WERI-Rb-1 (cell line): ENCODE measurements around the gene RBM17.
"Not testable (repeated sequence)": the region's sequence is repeated elsewhere in the genome, so short reads cannot be mapped to it uniquely, and the experiment has no call there.

ENCODE experiments used
- DNase-seq: peaks from one replicate; pipeline ENCODE4 v3.0.0-alpha.2; 2020
- H3K27ac ChIP-seq: fragments of 250-450 bp; sonication (Bioruptor Pico); 2 replicates; pipeline ENCODE4 v1.5.1; 2020; ENCODE audit warnings: mild to moderate bottlenecking, moderate library complexity
- H3K27me3 ChIP-seq: fragments of 250-450 bp; sonication (Bioruptor Pico); 2 replicates; pipeline ENCODE4 v1.5.1; 2021; ENCODE audit warnings: mild to moderate bottlenecking, low read depth, moderate library complexity; ENCODE audit not compliant: insufficient read depth, severe bottlenecking
- H3K36me3 ChIP-seq: fragments of 250-450 bp; sonication (Bioruptor Pico); 2 replicates; pipeline ENCODE4 v1.5.1; 2020; ENCODE audit warnings: mild to moderate bottlenecking, moderate library complexity
- H3K4me3 ChIP-seq: 2 replicates; pipeline ENCODE4 v1.5.1; 2011; ENCODE audit warnings: low read depth, mild to moderate bottlenecking, control low read depth, low read length
- H3K9me3 ChIP-seq: fragments of 250-450 bp; sonication (Bioruptor Pico); 2 replicates; pipeline ENCODE4 v1.5.1; 2021; ENCODE audit warnings: mild to moderate bottlenecking, moderate library complexity; ENCODE audit not compliant: severe bottlenecking
- CTCF ChIP-seq: IDR thresholded peaks from 2 replicates; pipeline ENCODE4 v1.5.1; 2011; ENCODE audit warnings: low read depth, mild to moderate bottlenecking, control low read depth, inconsistent platforms, low read length

Gene RBM17

GRCh38 chr10:6061056-6061455, 27.8 kb upstream of the RBM17 start:
- no peak overlapping the region for H3K27ac ChIP-seq
- no peak overlapping the region for H3K4me3 ChIP-seq
- no peaks in the 10 kb centered on the region for H3K36me3 ChIP-seq
- TF ChIP-seq CTCF: no peak
- DNase-seq: no peak
- H3K27me3 ChIP-seq: peaks cover 12% of the 10 kb centered on the region
- H3K9me3 ChIP-seq: no peaks in the 10 kb centered on the region

DNA sequence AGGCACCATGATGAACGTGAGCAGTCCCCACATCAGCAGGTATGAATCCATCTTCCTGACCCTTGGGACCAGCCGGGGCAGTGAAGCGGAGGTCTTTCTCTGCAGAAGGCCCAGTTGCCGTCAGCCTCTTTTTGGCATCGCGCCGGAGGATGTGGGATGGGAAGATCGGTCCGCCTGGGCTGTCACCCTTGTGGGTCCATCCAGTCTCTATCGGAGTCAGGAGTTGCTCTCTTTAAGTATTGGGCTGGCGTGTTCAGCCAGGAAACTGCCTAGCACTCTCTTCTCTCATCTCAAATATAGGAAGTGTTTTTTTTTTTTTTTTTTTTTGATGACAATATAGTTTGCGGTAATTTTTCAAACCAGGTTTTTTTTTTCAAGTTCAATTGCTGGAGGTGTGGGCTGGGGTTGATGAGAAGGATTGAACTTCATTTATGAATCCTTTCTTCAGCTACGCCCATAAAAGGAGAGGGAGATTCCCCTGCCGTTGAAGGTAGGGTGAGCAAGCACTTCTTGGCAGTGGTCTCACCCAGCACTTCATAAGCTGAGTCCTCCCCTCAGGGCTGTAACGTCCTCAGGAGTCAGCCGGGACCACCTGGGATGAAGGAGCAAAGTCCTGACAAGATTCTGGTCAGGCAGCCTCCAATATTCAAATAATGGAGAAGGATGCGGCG, 26.6 kb upstream of the RBM17 start, which contains the start of gene IL2RA:
TSS of gene IL2RA (minus strand) at position 267 of the 671 bp plus-strand sequence. CDS start at position 51, 216 bp downstream.
- no peak within 1 kb of the TSS for H3K4me3 ChIP-seq
- H3K27me3 ChIP-seq: peaks cover 12% of the 10 kb centered on the region
- no peaks in the 10 kb centered on the region for H3K9me3 ChIP-seq
- DNase-seq: no peak
- no peak for TF ChIP-seq CTCF
- no peaks in the 10 kb centered on the region for H3K36me3 ChIP-seq
- H3K27ac ChIP-seq: no peak within 1 kb of the TSS

DNA sequence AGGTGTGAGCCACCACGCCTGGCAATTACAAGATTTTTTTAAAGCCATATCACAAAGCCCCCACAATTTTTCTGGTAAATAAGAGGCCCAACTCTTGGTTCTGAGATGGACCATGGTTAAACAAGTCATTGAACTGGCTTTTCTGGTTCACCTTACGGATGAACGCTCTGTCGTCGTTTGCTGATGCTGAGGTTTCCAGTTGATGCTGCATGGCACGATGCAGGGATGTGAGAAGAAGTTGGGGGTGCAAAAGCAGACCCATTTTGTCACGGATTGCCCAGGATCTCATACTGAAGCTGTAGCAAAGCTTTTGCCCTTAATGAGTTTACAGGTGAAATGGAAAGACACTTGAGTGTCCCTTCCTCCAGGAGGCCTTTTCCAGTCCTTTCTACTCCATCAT, 24.7 kb upstream of the RBM17 start:
- no peaks in the 10 kb centered on the region for H3K36me3 ChIP-seq
- TF ChIP-seq CTCF: no peak
- no peak overlapping the region for H3K27ac ChIP-seq
- no peaks in the 10 kb centered on the region for H3K9me3 ChIP-seq
- H3K4me3 ChIP-seq: no peak overlapping the region
- no peak for DNase-seq
- H3K27me3 ChIP-seq: peaks cover 17% of the 10 kb centered on the region

DNA sequence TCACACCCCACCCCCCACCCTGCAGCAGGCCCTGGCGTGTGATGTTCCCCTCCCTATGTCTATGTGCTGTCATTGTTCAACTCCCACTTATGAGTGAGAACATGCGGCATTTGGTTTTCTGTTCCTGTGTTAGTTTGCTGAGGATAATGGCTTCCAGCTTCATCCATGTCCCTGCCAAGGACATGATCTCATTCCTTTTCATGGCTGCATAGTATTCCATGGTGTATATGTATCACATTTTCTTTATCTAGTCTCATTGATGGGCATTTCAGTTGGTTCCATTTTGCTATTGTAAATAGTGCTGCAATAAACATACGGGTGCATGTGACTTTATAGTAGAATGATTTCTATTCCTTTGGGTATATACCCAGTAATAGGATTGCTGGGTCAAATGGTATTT, 24.1 kb upstream of the RBM17 start:
- not testable (repeated sequence) for H3K9me3 ChIP-seq, H3K27ac ChIP-seq, H3K4me3 ChIP-seq, H3K36me3 ChIP-seq, DNase-seq
- peaks cover 17% of the 10 kb centered on the region for H3K27me3 ChIP-seq

DNA sequence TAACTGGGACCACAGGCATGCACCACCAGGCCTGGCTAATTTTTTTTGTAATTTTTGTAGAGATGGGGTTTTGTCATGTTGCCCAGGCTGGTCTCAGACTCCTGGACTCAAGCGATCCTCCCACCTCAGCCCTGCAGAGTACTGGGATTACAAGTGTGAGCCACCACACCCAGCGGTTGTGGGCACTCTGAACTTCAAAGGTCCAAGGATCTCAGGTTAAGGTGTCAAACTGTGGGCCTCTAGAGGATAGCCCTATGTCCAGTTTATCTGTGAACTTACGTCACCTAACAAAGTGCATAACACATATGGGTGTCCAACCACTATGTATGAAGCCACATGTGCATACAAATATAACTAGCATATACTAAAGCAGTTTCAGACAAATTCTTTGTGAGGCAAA, 23.4 kb upstream of the RBM17 start:
- peaks cover 19% of the 10 kb centered on the region for H3K27me3 ChIP-seq
- H3K36me3 ChIP-seq: no peaks in the 10 kb centered on the region
- H3K27ac ChIP-seq: no peak overlapping the region
- no peak for TF ChIP-seq CTCF
- DNase-seq: no peak
- no peaks in the 10 kb centered on the region for H3K9me3 ChIP-seq
- H3K4me3 ChIP-seq: no peak overlapping the region

- Histone ChIP-seq H3K4me3 (no peak overlapping the region), H3K36me3 (no peaks in the 10 kb centered on the region), H3K27ac (no peak overlapping the region), H3K27me3 (peaks cover 19% of the 10 kb centered on the region), H3K9me3 (no peaks in the 10 kb centered on the region)
- DNase-seq: no peak
- TF ChIP-seq CTCF: no peak
These were observed 23.0 kb upstream of the RBM17 start for GRCh38 chr10:6065835-6066234.
